Measurements from ENCODE around the gene HCFC1R1. TPM values are rescaled to one million over a fixed set of nuclear protein-coding genes. Genes with fewer than 3 reads are reported as not detected.

The HCFC1R1 gene
- total RNA-seq, 4 donors from 2014 or later, result 17.9 to 32.4 (median 18.4) TPM

- no peak overlapping the region for H3K4me3 ChIP-seq
- 18 to 62% methylated on average over 5 to 8 of the region's 14 CpGs for WGBS, 2 donors
- H3K9me3 ChIP-seq, result no peaks in the 10 kb centered on the region
- no peaks in the 10 kb centered on the region for H3K36me3 ChIP-seq
- H3K27ac ChIP-seq, result no peak overlapping the region
- H3K27me3 ChIP-seq, result peaks cover 0 to 53% (median 0%) of the 10 kb centered on the region in 4 donors
- DNase-seq, result no peak
- H3K4me1 ChIP-seq, result peaks cover 3 to 50% (median 12%) of the 10 kb centered on the region in 3 donors
- TF ChIP-seq POLR2A (IDR thresholded peaks at IDR 0.05) (no peak), CTCF (IDR thresholded peaks at IDR 0.05) (no peak)
- intact Hi-C loops (cut with DNase I), result no loop called here
Observed at GRCh38 chr16:2992383-2993081, 31.2 kb downstream of the HCFC1R1 start.

DNA sequence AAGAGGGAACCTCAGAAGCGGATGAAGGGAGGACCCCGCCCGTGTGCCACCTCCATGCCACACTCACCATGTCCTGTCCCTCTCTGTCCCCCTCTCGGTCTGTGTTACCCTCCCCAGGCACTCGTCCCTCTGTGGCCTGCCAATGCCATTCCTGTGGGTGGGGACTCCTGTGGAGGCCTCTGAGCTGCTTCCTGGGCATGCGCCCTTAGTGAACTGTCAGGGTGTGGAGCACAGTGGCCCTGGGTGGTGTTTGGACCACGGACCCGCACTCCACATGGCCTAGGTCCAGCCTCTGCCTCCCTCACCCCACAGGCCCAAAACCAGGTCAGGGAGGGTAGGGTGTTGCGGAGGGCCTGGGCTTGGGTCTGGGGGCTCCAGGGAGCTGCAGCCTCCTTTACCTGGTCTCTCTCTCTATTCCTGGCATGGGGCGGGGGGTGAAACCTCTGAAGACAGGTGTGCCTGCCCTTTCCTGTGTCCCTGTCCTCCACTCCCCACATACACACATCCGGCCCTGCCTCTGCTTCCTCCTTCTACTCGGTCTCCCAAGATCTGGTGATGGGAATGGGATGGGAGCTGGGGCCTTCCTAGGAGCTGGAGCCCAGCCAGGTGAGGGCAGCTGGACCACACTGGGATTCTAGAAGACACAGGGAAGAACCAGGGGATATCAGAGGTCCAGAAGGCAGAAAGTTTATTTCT, 32.0 kb downstream of the HCFC1R1 start:
- TF ChIP-seq POLR2A (IDR thresholded peaks at IDR 0.05) (no peak), CTCF (IDR thresholded peaks at IDR 0.05) (no peak)
- intact Hi-C loops (cut with DNase I), result no loop called here
- H3K27ac ChIP-seq, result no peak overlapping the region
- H3K9me3 ChIP-seq, result no peaks in the 10 kb centered on the region
- H3K27me3 ChIP-seq, result peaks cover 0 to 53% (median 0%) of the 10 kb centered on the region in 4 donors
- WGBS, 2 donors, result 76 to 90% methylated on average over 2 to 5 of the region's 12 CpGs
- H3K4me1 ChIP-seq, result peaks cover 3 to 51% (median 12%) of the 10 kb centered on the region in 3 donors
- no peaks in the 10 kb centered on the region for H3K36me3 ChIP-seq
- DNase-seq, result no peak
- no peak overlapping the region for H3K4me3 ChIP-seq

- Histone ChIP-seq H3K27ac (no peak overlapping the region), H3K27me3 (peaks cover 0 to 49% (median 0%) of the 10 kb centered on the region in 4 donors), H3K36me3 (no peaks in the 10 kb centered on the region), H3K9me3 (no peaks in the 10 kb centered on the region), H3K4me1 (peaks cover 4 to 59% (median 12%) of the 10 kb centered on the region in 3 donors), H3K4me3 (no peak overlapping the region)
- intact Hi-C loops (cut with DNase I), result no loop called here
- no peak for DNase-seq
- WGBS, 2 donors, result 40% methylated on average over 1 of the region's 10 CpGs; no CpG with 5 or more reads in 1 of the 2 donors
- TF ChIP-seq POLR2A (IDR thresholded peaks at IDR 0.05) (no peak), CTCF (IDR thresholded peaks at IDR 0.05) (no peak)
Observed at GRCh38 chr16:2990891-2991290, 32.9 kb downstream of the HCFC1R1 start.

- Histone ChIP-seq H3K27me3 (peaks cover 0 to 49% (median 0%) of the 10 kb centered on the region in 4 donors), H3K9me3 (no peaks in the 10 kb centered on the region), H3K4me3 (no peak overlapping the region), H3K36me3 (no peaks in the 10 kb centered on the region), H3K4me1 (peaks cover 18 to 61% (median 18%) of the 10 kb centered on the region in 3 donors), H3K27ac (no peak overlapping the region)
- TF ChIP-seq CTCF (IDR thresholded peaks at IDR 0.05), result no peak
- TF ChIP-seq POLR2A (IDR thresholded peaks at IDR 0.05), result no peak
- DNase-seq, result no peak
- WGBS, 2 donors, result 20 to 43% methylated on average over 1 to 4 of the region's 8 CpGs
- intact Hi-C loops (cut with DNase I), result no loop called here
Observed at GRCh38 chr16:2988590-2989099, 35.1 kb downstream of the HCFC1R1 start.

DNA sequence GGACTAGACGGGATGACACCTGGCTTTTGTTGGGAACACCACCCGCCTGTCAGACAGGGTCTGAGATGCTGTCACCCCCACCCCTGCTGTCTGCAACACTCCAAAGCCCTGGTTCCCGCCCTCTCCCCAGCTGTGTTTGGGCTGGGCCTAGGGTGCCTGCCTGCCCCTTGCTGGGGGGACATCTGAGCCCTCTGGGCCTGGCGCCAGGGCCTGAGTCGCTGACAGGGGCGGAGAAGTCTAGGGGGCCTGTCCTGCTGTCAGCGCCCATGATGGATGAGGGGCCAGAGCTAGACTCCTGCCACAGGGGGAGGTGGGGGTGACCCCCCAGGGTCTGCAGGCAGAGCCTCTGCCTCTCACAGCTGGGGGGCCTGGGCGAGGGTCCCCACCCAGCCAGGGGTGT, 35.9 kb downstream of the HCFC1R1 start:
- Histone ChIP-seq H3K4me3 (no peak overlapping the region), H3K9me3 (no peaks in the 10 kb centered on the region), H3K27ac (no peak overlapping the region), H3K36me3 (no peaks in the 10 kb centered on the region), H3K27me3 (peaks cover 0 to 49% (median 0%) of the 10 kb centered on the region in 4 donors), H3K4me1 (peaks cover 15 to 63% (median 21%) of the 10 kb centered on the region in 3 donors)
- TF ChIP-seq POLR2A (IDR thresholded peaks at IDR 0.05) (no peak), CTCF (IDR thresholded peaks at IDR 0.05) (no peak)
- no CpG with 5 or more reads among the region's 8 CpGs for WGBS, 2 donors
- DNase-seq, result no peak
- intact Hi-C loops (cut with DNase I), result no loop called here
